Hindlimb muscle (tissue), 1 donor: Measurements from ENCODE around the gene CHERP. TPM values are rescaled to one million over a fixed set of nuclear protein-coding genes. Genes with fewer than 3 reads are reported as not detected.
"Not testable (repeated sequence)": the region's sequence is repeated elsewhere in the genome, so short reads cannot be mapped to it uniquely, and the experiment has no call there.

Experiments
- DNase-seq: peaks from one replicate; pipeline ENCODE4 v3.0.0-alpha.2; 2013
- polyA plus RNA-seq: library from polyadenylated mRNA; unstranded; fragments of 120-200 nt; gene quantifications from one replicate; pipeline ENCODE4 v1.2.1, GENCODE V29; 2013; ENCODE audit not compliant: insufficient read length

The CHERP gene
- polyA plus RNA-seq, 1 donor, result 41.1 TPM

- no peak for DNase-seq
Measured at GRCh38 chr19:16472992-16473391, 69.2 kb downstream of the CHERP start.

- not testable (repeated sequence) for DNase-seq
Measured at GRCh38 chr19:16472559-16472899, 69.7 kb downstream of the CHERP start.

GRCh38 chr19:16470911-16471811, 71.1 kb downstream of the CHERP start:
- DNase-seq, result no peak

- DNase-seq, result no peak
Measured at GRCh38 chr19:16470541-16470910, 71.7 kb downstream of the CHERP start.

Other genes with a start within 250 kb of the CHERP start
- 88.4 TPM for gene KLF2, start 217.6 kb downstream of the CHERP start, polyA plus RNA-seq
- 26.4 TPM for gene EPS15L1, start 70.5 kb downstream of the CHERP start, polyA plus RNA-seq
- gene CALR3, start 46.3 kb downstream of the CHERP start, polyA plus RNA-seq, result not detected
- 6.2 TPM for gene C19orf44, start 46.0 kb downstream of the CHERP start, polyA plus RNA-seq
- 32.3 TPM for gene SLC35E1, start 30.0 kb upstream of the CHERP start, polyA plus RNA-seq
- gene MED26, start 85.8 kb upstream of the CHERP start, polyA plus RNA-seq, result 8.6 TPM
- gene SMIM7, start 117.7 kb upstream of the CHERP start, polyA plus RNA-seq, result 52.2 TPM
- gene TMEM38A, start 118.7 kb upstream of the CHERP start, polyA plus RNA-seq, result 159 TPM
- gene NWD1, start 177.4 kb upstream of the CHERP start, polyA plus RNA-seq, result 0.14 TPM